Amygdala (tissue), 56 donors: ENCODE measurements around the gene EPX.

Source experiments
- DNase-seq, 56 donors: peaks; one replicate each; lab custom pipeline; 2025; lab: John Stamatoyannopoulos, UW

The EPX gene

DNA sequence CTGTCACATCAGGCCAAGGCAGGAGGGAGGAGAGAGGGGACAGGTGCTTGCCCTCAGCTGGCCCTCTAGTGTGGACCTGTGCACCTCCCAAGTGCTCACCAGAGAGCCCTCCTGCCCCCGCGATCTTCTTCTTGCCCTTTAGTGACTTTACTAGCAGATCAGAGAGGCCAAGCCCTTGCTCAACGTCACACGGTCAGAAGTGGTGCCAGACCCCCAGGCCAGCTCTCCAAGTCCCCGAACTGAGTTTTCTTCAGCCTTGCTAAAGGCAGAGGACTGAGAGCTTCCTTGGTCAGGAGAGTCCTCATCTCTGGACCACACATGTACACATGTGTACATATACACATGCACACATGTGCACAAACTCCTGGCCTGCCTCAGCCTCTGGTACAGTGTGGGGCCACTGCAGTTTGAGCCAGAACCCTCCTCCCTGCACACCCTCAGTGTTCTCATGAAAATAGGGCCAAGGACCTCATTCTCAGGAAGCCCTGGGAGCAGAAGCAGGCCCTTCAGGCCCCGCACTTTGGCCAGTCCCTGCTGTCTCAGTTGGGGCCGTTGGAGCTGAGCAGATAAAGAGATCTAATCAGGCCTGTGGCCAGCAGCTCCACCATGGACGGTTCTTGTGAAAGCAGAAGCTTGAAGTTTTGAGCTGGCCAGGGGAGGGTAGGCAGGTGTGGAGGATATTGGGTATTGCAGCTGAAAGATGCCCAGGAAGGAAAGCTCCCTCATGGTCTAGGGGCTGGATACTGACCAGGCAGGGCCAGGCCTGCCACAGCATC, 7.4 kb upstream of the EPX start:
- no peak for DNase-seq

DNA sequence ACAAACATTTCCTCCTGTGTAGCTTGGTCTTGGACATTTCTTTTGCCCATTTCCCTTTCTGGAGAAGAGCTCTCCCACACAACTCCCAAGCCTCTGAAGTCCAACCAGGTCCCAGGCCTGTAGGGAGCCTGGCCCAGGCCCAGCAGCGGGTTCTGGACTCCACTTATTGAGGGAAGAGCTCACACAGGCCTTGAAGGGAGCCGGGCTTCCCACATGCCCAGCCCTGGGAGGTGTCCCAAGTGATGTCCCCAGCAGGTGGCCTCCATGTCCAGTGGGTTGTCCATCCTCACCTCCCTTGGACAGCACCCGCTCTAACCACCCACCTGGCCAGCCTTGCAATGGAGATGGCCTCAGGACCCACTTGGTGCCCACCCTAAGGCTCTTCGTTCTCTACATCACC, 5.9 kb upstream of the EPX start:
- DNase-seq: no peak

- DNase-seq: no peak
These were observed 5.5 kb upstream of the EPX start for GRCh38 chr17:58187063-58187462.

- DNase-seq: no peak
These were observed 4.9 kb upstream of the EPX start for GRCh38 chr17:58187675-58188074.

- DNase-seq: peak in 1 of 56 donors; percentile 8
These were observed 2.9 kb upstream of the EPX start for GRCh38 chr17:58189436-58190146.

GRCh38 chr17:58191241-58191896, 1.2 kb upstream of the EPX start:
- DNase-seq: no peak

DNA sequence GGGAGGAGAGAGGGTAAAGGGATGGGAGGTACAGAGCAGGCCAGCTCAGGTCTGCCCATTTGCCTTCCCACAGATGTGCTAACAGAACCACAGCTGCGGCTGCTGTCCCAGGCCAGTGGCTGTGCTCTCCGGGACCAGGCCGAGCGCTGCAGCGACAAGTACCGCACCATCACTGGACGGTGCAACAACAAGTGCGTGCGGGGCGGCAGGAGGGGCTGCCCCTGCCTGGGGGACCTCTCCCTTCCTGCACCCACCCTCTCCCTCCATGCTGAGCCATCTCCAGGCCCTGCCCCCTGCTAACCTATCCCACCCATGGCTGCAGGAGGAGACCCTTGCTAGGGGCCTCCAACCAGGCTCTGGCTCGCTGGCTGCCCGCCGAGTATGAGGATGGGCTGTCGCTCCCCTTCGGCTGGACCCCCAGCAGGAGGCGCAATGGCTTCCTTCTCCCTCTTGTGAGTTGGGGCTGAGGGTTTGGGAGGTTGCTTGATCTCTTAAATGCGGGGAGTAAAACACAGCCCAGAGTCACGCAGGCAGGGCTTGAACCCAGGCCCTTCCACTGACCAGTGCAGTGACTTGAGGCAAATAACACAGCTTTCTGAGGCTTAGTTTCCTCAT, 1.2 kb downstream of the EPX start:
- no peak for DNase-seq

DNA sequence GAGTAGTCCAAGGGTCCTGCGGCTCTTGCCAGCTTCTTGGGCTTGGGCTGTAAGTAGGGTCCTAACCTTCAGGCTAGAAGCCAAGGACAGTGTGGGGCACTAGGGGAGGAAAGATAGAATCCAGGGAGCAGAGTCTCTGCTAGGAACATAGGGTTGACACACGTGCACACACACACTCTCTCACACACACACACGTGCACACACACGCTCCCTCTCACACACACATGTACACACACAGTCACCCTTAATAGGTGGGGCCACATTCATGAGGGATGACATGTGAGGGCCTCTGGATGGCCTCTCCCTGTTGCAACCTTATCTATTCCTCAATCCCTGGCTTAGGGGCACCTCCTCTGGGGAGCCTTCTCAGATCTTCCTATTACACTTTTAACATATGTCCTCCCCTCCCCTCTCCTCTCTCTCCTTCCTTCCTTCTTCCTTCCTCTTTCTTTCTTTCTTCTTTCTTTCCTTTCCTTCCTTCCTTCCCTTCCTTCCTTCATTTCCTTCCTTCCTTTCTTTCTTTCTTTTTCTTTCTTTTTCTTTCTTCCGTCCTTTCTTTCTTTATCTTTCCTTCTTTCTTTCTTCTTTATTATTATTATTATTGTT, 3.1 kb downstream of the EPX start:
- no peak for DNase-seq

GRCh38 chr17:58196610-58197009, 4.1 kb downstream of the EPX start:
- DNase-seq: no peak

DNA sequence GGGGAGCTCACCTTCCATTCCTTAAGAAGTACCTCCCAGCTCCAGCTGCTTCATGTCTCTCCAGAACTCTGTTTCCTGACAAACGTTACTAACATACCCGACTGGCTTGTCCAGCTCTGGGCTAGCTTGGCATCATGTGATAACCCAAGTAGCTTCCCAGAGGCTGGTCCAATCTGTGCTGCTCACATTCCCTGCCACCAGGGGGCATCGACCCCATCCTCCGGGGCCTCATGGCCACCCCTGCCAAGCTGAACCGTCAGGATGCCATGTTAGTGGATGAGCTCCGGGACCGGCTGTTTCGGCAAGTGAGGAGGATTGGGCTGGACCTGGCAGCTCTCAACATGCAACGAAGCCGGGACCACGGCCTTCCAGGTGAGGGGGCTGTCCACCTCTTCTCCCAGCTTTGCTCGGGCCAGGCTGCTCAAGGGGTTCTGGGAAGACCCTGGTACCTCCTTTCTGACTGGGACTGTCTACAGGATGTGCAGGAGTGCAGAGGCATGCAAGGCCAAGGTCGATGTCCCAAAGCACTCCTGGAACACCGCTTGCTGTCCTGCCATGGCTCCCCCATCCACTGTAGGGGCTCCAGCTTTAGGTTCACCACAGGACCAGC, 7.6 kb downstream of the EPX start:
- peak in 9 of 56 donors; percentile 0 to 34 (median 14) for DNase-seq

DNA sequence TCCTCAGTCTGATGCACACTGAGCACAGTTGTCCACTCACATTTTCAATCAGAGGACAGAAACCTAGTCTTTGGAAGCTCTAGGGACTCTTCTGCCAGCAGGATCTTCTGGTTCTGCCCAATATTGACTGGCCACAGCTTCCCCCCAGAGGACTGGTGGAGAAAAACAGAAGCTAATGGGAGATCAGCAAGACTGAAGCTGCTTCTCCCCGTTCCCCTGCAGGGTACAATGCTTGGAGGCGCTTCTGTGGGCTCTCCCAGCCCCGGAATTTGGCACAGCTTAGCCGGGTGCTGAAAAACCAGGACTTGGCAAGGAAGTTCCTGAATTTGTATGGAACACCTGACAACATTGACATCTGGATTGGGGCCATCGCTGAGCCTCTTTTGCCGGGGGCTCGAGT, 10.3 kb downstream of the EPX start:
- DNase-seq: no peak

- no peak for DNase-seq
These were observed 12.3 kb downstream of the EPX start for GRCh38 chr17:58204796-58205195.

GRCh38 chr17:58205936-58206335, 13.4 kb downstream of the EPX start:
- no peak for DNase-seq

- DNase-seq: peak in 1 of 56 donors; percentile 7
These were observed 14.9 kb downstream of the EPX start for GRCh38 chr17:58207451-58207850.

GRCh38 chr17:58208344-58208743, 15.8 kb downstream of the EPX start:
- DNase-seq: no peak

- no peak for DNase-seq
These were observed 18.4 kb downstream of the EPX start for GRCh38 chr17:58210922-58211321.

- DNase-seq: no peak
These were observed 23.2 kb downstream of the EPX start for GRCh38 chr17:58215685-58216084.

- DNase-seq: no peak
These were observed 25.2 kb downstream of the EPX start for GRCh38 chr17:58217766-58218165.

DNA sequence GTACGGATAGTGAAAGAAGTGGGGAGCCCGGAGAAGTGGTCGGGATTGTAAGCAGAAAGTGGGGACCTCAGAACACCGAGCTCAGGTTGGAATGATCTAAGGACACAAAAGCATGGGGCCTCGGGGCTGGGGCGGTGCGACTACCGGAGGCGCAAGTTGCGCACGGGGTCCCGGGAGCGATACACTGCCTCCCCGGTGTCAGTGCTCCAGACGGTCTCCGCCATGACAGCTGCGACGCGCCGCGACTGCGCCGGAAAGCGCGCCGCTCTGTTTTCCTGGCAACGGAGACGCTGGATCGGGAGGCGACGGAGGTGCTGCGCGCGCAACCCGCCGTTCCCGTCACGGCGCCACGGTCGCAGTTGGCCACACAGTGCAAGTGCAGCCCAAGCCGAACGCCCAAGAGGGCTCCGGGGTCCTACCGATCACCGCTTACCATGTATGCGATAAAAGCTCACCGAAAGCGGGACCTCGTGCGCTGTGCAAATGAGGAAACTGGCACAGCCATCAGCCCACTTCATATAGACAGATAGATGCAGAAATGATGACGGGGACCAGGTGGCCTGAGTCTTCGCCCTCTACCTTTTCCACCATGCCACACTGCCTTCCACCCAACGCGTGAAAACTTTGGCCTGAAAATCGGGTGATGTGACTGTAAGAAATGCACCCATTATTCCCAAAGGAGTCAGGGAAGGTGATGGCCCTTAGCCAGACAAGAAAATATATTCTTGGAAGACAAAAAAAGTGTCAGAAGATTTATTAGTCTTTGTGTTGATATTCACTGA, 26.7 kb downstream of the EPX start, which contains the start of gene MKS1:
TSS of gene MKS1 (minus strand) at position 249 of the 782 bp plus-strand sequence. CDS start at position 224, 25 bp downstream.
- peak; percentile 53 to 98 (median 88) for DNase-seq
